ENCODE measurements around the gene IST1. TPM values are rescaled to one million over a fixed set of nuclear protein-coding genes. Genes with fewer than 3 reads are reported as not detected.

Gene IST1
- total and polyA plus RNA-seq, 9 of the 15 experiments (the other 6 are each of a cell fraction or from before 2014, with no cell fraction given): 135 to 334 (median 188) TPM

GRCh38 chr16:71883849-71884638 lies 11.3 kb upstream of the IST1 start, which contains the start of gene ZNF821 (continued):
- no peak for TF ChIP-seq ZSCAN32 (CRISPR knock-in tag; IDR thresholded peaks at IDR 0.05)
- TF ChIP-seq, protein P1, sequence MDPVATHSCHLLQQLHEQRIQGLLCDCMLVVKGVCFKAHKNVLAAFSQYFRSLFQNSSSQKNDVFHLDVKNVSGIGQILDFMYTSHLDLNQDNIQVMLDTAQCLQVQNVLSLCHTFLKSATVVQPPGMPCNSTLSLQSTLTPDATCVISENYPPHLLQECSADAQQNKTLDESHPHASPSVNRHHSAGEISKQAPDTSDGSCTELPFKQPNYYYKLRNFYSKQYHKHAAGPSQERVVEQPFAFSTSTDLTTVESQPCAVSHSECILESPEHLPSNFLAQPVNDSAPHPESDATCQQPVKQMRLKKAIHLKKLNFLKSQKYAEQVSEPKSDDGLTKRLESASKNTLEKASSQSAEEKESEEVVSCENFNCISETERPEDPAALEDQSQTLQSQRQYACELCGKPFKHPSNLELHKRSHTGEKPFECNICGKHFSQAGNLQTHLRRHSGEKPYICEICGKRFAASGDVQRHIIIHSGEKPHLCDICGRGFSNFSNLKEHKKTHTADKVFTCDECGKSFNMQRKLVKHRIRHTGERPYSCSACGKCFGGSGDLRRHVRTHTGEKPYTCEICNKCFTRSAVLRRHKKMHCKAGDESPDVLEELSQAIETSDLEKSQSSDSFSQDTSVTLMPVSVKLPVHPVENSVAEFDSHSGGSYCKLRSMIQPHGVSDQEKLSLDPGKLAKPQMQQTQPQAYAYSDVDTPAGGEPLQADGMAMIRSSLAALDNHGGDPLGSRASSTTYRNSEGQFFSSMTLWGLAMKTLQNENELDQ (CRISPR knock-in tag; IDR thresholded peaks at IDR 0.05; ENCODE audit: borderline replicate concordance): no peak
- TF ChIP-seq CHCHD3 (CRISPR knock-in tag; IDR thresholded peaks at IDR 0.05): no peak
- no peak for TF ChIP-seq ZBTB33 (CRISPR knock-in tag; IDR thresholded peaks at IDR 0.05)
- peak; percentile 81; the same call in 1 of the 2 replicates for TF ChIP-seq ELF4 (CRISPR knock-in tag; IDR thresholded peaks at IDR 0.05)
- no peak for TF ChIP-seq PRPF4 (IDR thresholded peaks at IDR 0.05; ENCODE audit: insufficient read depth, low read depth, low read length, poor library complexity, severe bottlenecking)
- TF ChIP-seq NRF1 (conservative IDR thresholded peaks at IDR 0.05 in 1 of 2, IDR thresholded peaks at IDR 0.05 in 1 of 2): peak; percentile 84; a peak in 3 of 4 replicates
- no peak for TF ChIP-seq SMAD3 (CRISPR knock-in tag; conservative IDR thresholded peaks at IDR 0.05)
- peak in 1 of 2 experiments; percentile 53 for TF ChIP-seq AFF1 (IDR thresholded peaks at IDR 0.05; ENCODE audit: low read depth in 1 of 2, partially characterized antibody in 2 of 2)
- TF ChIP-seq SIN3B (IDR thresholded peaks at IDR 0.05; ENCODE audit: low read depth): peak; percentile 63
- TF ChIP-seq HDAC8 (tag; IDR thresholded peaks at IDR 0.05): 0 out of 2 replicates have a peak, but pooled peaks have one; percentile 51
- TF ChIP-seq EWSR1 (IDR thresholded peaks at IDR 0.05; ENCODE audit: borderline replicate concordance, low read depth, partially characterized antibody): no peak
- no peak for TF ChIP-seq ADNP (tag; IDR thresholded peaks at IDR 0.05)
- TF ChIP-seq, protein P2, sequence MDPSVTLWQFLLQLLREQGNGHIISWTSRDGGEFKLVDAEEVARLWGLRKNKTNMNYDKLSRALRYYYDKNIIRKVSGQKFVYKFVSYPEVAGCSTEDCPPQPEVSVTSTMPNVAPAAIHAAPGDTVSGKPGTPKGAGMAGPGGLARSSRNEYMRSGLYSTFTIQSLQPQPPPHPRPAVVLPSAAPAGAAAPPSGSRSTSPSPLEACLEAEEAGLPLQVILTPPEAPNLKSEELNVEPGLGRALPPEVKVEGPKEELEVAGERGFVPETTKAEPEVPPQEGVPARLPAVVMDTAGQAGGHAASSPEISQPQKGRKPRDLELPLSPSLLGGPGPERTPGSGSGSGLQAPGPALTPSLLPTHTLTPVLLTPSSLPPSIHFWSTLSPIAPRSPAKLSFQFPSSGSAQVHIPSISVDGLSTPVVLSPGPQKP (CRISPR knock-in tag; IDR thresholded peaks at IDR 0.05): no peak
- no peak for TF ChIP-seq HNRNPUL1 (IDR thresholded peaks at IDR 0.05; ENCODE audit: low read length)
- peak; percentile 62 for TF ChIP-seq CTBP1 (IDR thresholded peaks at IDR 0.05; ENCODE audit: borderline replicate concordance)

Measured in K562 (cell line).